Astrocyte of the spinal cord (primary cell): Measurements from ENCODE around the gene COMMD10.

Experiments
- DNase-seq: peaks from one replicate; pipeline ENCODE4 v3.0.0; 2011; ENCODE audit warnings: low read depth, low spot score
- H3K4me3 ChIP-seq: 2 replicates; pipeline ENCODE4 v1.5.1; 2011; ENCODE audit warnings: low read depth, mild to moderate bottlenecking, low read length, moderate library complexity
- in situ Hi-C: cut with HindIII; loops from 2 replicates; pipeline ENCODE4 v1.10.0; 2017; ENCODE audit warnings: low sequenced_read_pairs
- TF ChIP-seq, protein P1 (sequence below): IDR thresholded peaks from 2 replicates; pipeline ENCODE4 v1.5.1; 2012; ENCODE audit warnings: low read depth, mild to moderate bottlenecking, low read length, inconsistent platforms

COMMD10 gene

DNA sequence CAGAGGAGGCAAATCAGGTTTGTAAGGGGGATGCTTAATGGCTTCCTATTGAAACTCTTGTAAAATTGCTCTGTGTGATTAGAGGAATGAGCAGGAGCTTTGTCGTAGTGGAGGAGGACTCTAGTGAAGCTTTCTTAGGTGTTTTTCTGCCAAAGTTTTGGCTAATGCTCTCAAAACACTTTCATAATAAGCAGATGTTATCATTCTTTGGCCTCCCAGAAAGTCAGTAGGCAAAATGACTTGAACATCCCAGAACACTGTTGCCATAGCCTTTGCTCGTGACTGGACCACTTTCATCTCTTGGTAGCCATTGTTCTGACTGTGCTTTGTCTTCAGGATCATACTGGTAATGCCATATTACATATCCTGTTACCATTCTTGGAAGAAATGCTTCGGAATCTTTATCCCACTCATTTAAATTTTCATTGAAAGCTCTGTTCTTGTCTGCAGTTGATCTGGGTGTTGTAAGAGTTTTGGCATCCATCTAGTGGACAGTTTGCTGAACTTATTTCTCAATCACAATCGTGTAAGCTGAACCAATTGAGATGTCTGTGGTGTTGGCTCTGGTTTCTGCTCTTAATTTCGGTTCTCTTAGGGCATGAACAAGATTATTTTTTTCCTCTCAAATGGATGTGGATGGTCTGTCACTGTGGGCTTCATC is 187.6 kb downstream of the COMMD10 start:
- in situ Hi-C loops: no loop called here
- no peak for DNase-seq
- TF ChIP-seq, protein P1, sequence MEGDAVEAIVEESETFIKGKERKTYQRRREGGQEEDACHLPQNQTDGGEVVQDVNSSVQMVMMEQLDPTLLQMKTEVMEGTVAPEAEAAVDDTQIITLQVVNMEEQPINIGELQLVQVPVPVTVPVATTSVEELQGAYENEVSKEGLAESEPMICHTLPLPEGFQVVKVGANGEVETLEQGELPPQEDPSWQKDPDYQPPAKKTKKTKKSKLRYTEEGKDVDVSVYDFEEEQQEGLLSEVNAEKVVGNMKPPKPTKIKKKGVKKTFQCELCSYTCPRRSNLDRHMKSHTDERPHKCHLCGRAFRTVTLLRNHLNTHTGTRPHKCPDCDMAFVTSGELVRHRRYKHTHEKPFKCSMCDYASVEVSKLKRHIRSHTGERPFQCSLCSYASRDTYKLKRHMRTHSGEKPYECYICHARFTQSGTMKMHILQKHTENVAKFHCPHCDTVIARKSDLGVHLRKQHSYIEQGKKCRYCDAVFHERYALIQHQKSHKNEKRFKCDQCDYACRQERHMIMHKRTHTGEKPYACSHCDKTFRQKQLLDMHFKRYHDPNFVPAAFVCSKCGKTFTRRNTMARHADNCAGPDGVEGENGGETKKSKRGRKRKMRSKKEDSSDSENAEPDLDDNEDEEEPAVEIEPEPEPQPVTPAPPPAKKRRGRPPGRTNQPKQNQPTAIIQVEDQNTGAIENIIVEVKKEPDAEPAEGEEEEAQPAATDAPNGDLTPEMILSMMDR: no peak
- H3K4me3 ChIP-seq: no peak overlapping the region

DNA sequence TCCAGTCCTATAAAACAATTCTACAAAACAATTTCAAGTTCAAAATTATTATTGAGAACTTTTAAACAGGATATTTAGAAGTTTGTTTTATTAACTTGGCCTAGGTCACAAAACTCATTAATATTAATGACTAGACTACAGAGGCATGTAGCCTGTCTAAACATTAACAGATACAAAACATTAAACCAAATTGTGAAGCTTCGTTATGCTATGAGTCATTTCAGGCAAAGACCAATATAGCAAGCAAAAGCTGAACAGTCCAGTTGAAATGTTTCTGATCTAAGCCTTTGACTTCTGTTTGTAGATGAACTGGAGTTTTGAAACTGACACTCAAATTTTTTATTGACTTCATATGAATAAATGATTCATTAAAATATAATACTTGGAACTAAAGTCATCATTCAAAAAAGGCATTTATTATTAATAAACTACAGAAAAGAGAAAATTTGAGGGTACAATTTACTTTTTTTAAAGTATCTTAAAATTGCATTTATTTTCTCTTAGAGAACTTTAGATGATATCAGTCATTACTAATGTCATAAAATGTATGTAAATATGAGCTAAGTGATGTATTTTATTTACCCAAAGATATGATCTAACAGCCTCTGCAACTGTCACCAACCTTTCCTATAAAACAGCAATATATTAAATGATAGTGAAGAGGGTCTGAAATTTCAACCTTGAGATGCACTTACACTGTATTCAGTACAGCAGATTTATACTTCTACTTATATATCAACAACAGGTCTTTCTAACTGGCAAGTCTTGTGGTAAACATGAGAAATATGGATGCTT is 188.8 kb downstream of the COMMD10 start:
- TF ChIP-seq, protein P1: no peak
- DNase-seq: no peak
- H3K4me3 ChIP-seq: no peak overlapping the region
- in situ Hi-C loops: no loop called here

DNA sequence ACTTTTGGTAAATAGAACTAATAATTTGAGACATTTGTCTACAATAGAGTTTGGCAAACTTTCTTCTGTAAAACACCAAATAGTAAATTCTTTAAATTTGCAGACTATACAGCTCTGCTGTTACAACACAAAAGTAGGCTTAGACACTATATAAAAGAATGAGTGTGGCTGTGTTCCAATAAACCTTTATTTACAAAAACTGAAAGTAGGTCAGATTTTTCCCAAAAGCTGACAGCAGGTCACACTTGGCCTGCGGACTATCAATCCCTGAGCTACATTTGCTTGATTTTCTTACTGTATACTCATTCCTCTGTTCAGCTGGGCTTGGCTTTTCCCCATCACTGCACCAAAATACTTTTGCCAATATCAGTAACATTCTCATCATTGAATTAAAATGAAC is 189.4 kb downstream of the COMMD10 start:
- TF ChIP-seq, protein P1: no peak
- no peak for DNase-seq
- H3K4me3 ChIP-seq: no peak overlapping the region
- in situ Hi-C loops: no loop called here

DNA sequence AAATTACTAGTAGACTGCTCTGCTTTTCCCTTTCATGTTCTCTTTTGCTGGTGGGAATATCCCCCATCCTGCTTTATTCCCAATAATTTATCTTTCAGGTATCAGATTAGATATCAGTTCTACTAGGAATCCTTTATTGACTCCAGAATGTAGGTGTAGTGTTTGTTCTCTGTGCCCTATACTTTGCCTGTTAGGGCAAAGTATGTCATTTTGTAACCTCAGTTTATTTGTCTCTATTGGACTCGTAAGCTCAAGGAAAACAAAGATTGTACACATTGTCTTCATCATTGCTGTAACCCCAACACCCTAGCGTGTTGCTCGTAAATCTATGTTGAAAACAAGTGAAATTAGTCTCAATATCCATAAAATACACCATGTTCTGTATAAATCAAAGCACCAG is 190.5 kb downstream of the COMMD10 start:
- TF ChIP-seq, protein P1: no peak
- no peak overlapping the region for H3K4me3 ChIP-seq
- no peak for DNase-seq
- in situ Hi-C loops: no loop called here

DNA sequence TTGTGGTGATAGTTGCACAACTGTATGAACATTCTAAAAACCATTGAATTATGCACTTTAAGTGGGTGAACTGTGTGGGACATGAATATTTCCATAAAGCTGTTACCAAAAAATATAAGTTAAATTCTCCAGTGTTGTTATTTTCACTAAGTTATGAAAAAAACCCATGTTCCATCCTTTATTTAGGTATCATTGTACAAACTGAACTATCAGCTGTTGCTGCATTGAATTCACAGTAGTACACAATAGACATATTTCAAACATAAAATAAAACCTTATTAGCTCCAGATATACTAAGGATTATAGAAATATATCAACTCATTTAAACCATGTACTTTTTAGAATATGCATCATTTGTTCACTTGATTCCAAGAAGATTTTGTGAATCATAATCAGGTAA is 192.1 kb downstream of the COMMD10 start:
- H3K4me3 ChIP-seq: no peak overlapping the region
- DNase-seq: no peak
- TF ChIP-seq, protein P1: no peak
- in situ Hi-C loops: no loop called here

DNA sequence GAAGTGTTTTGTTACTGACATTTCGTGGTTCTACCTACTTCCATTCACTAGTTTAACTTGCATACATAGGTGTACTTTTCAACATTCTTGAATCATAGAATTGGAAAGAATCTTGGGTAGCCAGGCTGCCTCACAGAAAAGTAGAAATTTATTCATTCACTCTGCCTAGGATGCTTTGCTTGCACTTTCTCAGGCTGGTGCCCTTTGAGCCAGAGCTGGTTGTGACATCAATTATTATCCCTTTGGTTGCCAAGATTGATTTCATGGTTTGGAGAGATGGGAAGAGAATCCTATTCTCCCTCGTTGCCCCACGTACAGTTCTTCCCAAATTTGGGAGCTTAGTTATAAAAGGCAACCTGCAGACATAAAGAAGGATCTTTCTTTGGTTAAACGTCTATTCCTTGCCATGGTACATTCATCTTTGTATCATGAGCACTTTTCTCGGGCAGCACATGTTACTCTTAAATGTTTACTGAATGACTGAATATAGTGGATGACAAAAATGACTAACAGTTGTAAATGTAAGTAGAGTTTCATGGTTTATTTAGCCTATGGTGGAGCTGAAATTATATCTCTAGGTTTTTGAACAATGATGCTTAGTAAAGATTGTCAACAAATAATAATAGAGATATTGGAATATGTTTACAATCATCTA is 195.5 kb downstream of the COMMD10 start:
- in situ Hi-C loops: no loop called here
- no peak overlapping the region for H3K4me3 ChIP-seq
- TF ChIP-seq, protein P1: no peak
- DNase-seq: no peak
